GM19238 (cell line): ENCODE results near the gene SPATA7.

ENCODE experiments used
- DNase-seq: peaks from one replicate; pipeline ENCODE4 v3.0.0; 2011; ENCODE audit warnings: low spot score; ENCODE audit not compliant: insufficient read length

The SPATA7 gene

GRCh38 chr14:88481059-88481458 is 95.6 kb downstream of the SPATA7 start:
- DNase-seq = no peak

- DNase-seq = no peak
Observed at GRCh38 chr14:88481794-88482193, 96.3 kb downstream of the SPATA7 start.

GRCh38 chr14:88482524-88482923 is 97.1 kb downstream of the SPATA7 start:
- DNase-seq = no peak
